ENCODE results near the gene RAB11FIP4. TPM values are rescaled to one million over a fixed set of nuclear protein-coding genes. Genes with fewer than 3 reads are reported as not detected.

Gene RAB11FIP4
- total and polyA plus RNA-seq, 2 donors (not counting 3 experiments of a cell fraction or from before 2014, with no cell fraction given), result 0.08 to 0.38 TPM

DNA sequence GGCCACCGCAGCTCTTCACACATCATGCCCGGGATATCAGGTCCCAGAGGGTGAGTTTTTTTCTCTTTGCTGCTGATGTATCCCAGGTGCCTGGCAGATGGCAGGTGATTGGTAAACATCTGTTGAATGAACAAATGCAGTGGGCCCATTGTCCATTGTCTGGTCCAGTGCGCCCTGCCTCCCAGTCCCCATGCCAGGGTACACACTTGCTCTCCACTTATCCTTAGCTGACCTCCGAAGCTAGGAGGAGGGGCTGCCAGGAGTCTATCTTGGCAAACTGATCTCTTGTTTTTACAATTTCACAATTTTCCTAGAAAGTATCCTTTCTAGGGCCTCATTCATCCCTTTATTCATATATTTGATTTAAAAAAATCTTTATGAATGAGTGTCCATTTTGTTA lies 196.0 kb downstream of the RAB11FIP4 start:
- ChIA-PET POLR2A (no interaction called here), CTCF (no interaction called here)
- dilution Hi-C loops (cut with MboI; ENCODE audit: extremely low pct_ligation_motif_present, low sequenced_read_pairs), result no loop called here
- Histone ChIP-seq H3K9me3 (replicated peaks; ENCODE audit: control insufficient read depth, insufficient read depth, low read length) (no peaks in the 10 kb centered on the region), H3K4me1 (ENCODE audit: control insufficient read depth, extremely low read depth, insufficient read depth, low read length) (peaks cover 18% of the 10 kb centered on the region), H3K9me1 (replicated peaks; ENCODE audit: control insufficient read depth, extremely low read depth, insufficient read depth, low read length) (no peaks in the 10 kb centered on the region), H3K4me3 (replicated peaks in 1 of 3; ENCODE audit: insufficient read depth in 1 of 3, low read depth in 1 of 3, low read length in 3 of 3) (no peak overlapping the region), H3K79me2 (ENCODE audit: control insufficient read depth, insufficient read depth, low read length) (no peaks in the 10 kb centered on the region), H3K27me3 (ENCODE audit: control insufficient read depth in 2 of 2, insufficient read depth in 2 of 2, low read length in 2 of 2) (no peaks in the 10 kb centered on the region), H3K27ac (ENCODE audit: insufficient read depth, low read depth, low read length) (no peak overlapping the region), H3K9ac (replicated peaks; ENCODE audit: extremely low read depth, insufficient read depth, low read length) (no peak overlapping the region), H2AFZ (ENCODE audit: low read depth, low read length) (no peak overlapping the region), H4K20me1 (replicated peaks; ENCODE audit: control insufficient read depth, extremely low read depth, insufficient read depth, low read length) (no peaks in the 10 kb centered on the region), H3K4me2 (ENCODE audit: insufficient read depth, low read length) (no peak overlapping the region), H3K36me3 (ENCODE audit: control insufficient read depth in 2 of 2, extremely low read depth in 1 of 2, insufficient read depth in 2 of 2, low read length in 2 of 2) (no peaks in the 10 kb centered on the region)
- TF ChIP-seq, protein P1, sequence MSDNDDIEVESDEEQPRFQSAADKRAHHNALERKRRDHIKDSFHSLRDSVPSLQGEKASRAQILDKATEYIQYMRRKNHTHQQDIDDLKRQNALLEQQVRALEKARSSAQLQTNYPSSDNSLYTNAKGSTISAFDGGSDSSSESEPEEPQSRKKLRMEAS (IDR thresholded peaks at IDR 0.05; ENCODE audit: insufficient read depth, insufficient read length), result no peak
- TF ChIP-seq MYC (IDR thresholded peaks at IDR 0.05; ENCODE audit: low read depth, low read length), result no peak
- FAIRE-seq (no peak), DNase-seq (ENCODE audit: low read depth, low spot score) (no peak)
- BruUV-seq (replicated peaks), result no TSS peak
- intact Hi-C loops (cut with micrococcal nuclease), result no loop called here

MicroRNAs within 50 kb of the gene (microRNA counts, 767-probe panel; counts per million panel counts)
- microRNA hsa-miR-193a-3p, result 723 counts per million, percentile 96 among the panel's probes with 10 or more counts
- microRNA hsa-miR-193a-5p, result 723 counts per million, percentile 96 among the panel's probes with 10 or more counts

Small RNA genes lying within 50 kb of the gene (microRNA-seq; reads per million reads assigned to microRNA genes)
- 623 reads per million, percentile 77 among the genes with 10 or more reads in this experiment for gene MIR193A (ENCODE audit: borderline number of aligned reads, borderline replicate concordance)
- 8.4 reads per million, percentile 21 among the genes with 10 or more reads in this experiment for gene MIR365B (ENCODE audit: borderline number of aligned reads, borderline replicate concordance)
- gene MIR4725 (ENCODE audit: borderline number of aligned reads, borderline replicate concordance), result 18.4 reads per million, percentile 34 among the genes with 10 or more reads in this experiment

Small RNA genes lying within 50 kb of the gene (small RNA-seq; reads per million reads assigned to genes)
- gene MIR193A (ENCODE audit: insufficient read depth, insufficient read length, low read depth, low replicate concordance) (3.1 reads per million, percentile 18 among the genes with 10 or more reads in this experiment), gene MIR4725 (ENCODE audit: insufficient read depth, insufficient read length, low read depth, low replicate concordance) (2.6 reads per million, percentile 12 among the genes with 10 or more reads in this experiment), gene RN7SL45P (ENCODE audit: insufficient read depth, insufficient read length, low read depth, low replicate concordance) (not detected), gene RN7SL79P (ENCODE audit: insufficient read depth, insufficient read length, low read depth, low replicate concordance) (not detected), gene RNU6ATAC7P (ENCODE audit: insufficient read depth, insufficient read length, low read depth, low replicate concordance) (not detected)

Other genes starting within 250 kb of the RAB11FIP4 start
- not detected in 2 replicates for gene OMG, start 94.4 kb upstream of the RAB11FIP4 start, total RNA-seq
- 0.37 and 0.86 TPM in 2 replicates for gene OMG, start 94.4 kb upstream of the RAB11FIP4 start, polyA plus RNA-seq
- 1.7 and 2.3 TPM in 2 replicates for gene EVI2B, start 77.6 kb upstream of the RAB11FIP4 start, total RNA-seq
- 1.8 and 1.9 TPM in 2 replicates for gene EVI2B, start 77.6 kb upstream of the RAB11FIP4 start, polyA plus RNA-seq
- 0.22 TPM in 1 of 2 replicates, not detected in the other for gene EVI2A, start 70.1 kb upstream of the RAB11FIP4 start, total RNA-seq
- 0.06 and 0.07 TPM in 2 replicates for gene EVI2A, start 70.1 kb upstream of the RAB11FIP4 start, polyA plus RNA-seq